Glutamatergic neuron (in vitro differentiated cells): Measurements from ENCODE around the gene GRB10. TPM values are rescaled to one million over a fixed set of nuclear protein-coding genes. Genes with fewer than 3 reads are reported as not detected.
A peak's percentile ranks its signal among the peaks of the same experiment; 100 is the strongest.

Experiments
- DNase-seq: peaks from one replicate; pipeline ENCODE4 v3.0.0; 2022
- H3K27ac Mint-ChIP-seq: one replicate; pipeline ENCODE4 v1.8.0; 2020; ENCODE audit warnings: mild to moderate bottlenecking, mixed read lengths, inconsistent platforms; ENCODE audit not compliant: unreplicated experiment
- H3K27me3 Mint-ChIP-seq: one replicate; pipeline ENCODE4 v1.8.0; 2020; ENCODE audit warnings: mild to moderate bottlenecking, moderate library complexity, mixed read lengths, inconsistent platforms; ENCODE audit not compliant: unreplicated experiment
- H3K36me3 Mint-ChIP-seq: one replicate; pipeline ENCODE4 v1.8.0; 2020; ENCODE audit warnings: mild to moderate bottlenecking, mixed read lengths, inconsistent platforms; ENCODE audit not compliant: unreplicated experiment
- H3K4me1 Mint-ChIP-seq: one replicate; pipeline ENCODE4 v1.8.0; 2020; ENCODE audit warnings: mild to moderate bottlenecking, low read depth, mixed read lengths, inconsistent platforms; ENCODE audit not compliant: unreplicated experiment
- H3K4me3 Mint-ChIP-seq: one replicate; pipeline ENCODE4 v1.8.0; 2020; ENCODE audit warnings: mild to moderate bottlenecking, mixed read lengths, inconsistent platforms; ENCODE audit not compliant: unreplicated experiment
- H3K9me3 Mint-ChIP-seq: one replicate; pipeline ENCODE4 v1.8.0; 2020; ENCODE audit warnings: mild to moderate bottlenecking, moderate library complexity, mixed read lengths, inconsistent platforms; ENCODE audit not compliant: unreplicated experiment
- total RNA-seq: library from RNA; stranded (reverse); fragmentation: NEBNext Ultra II Directional; extraction: Animal tissue kit (Norgen Biotek cat#: 25700); gene quantifications from one replicate; pipeline ENCODE4 v1.2.1, GENCODE V29; 2021; ENCODE audit not compliant: unreplicated experiment
- TF ChIP-seq, protein P1 (sequence below): fragments of 200-600 bp; sonication (generic); IDR thresholded peaks from one replicate; pipeline ENCODE4 v1.5.0; 2021; ENCODE audit not compliant: partially characterized antibody, unreplicated experiment

Gene GRB10
- total RNA-seq, 1 donor from 2014 or later, result 182 TPM

DNA sequence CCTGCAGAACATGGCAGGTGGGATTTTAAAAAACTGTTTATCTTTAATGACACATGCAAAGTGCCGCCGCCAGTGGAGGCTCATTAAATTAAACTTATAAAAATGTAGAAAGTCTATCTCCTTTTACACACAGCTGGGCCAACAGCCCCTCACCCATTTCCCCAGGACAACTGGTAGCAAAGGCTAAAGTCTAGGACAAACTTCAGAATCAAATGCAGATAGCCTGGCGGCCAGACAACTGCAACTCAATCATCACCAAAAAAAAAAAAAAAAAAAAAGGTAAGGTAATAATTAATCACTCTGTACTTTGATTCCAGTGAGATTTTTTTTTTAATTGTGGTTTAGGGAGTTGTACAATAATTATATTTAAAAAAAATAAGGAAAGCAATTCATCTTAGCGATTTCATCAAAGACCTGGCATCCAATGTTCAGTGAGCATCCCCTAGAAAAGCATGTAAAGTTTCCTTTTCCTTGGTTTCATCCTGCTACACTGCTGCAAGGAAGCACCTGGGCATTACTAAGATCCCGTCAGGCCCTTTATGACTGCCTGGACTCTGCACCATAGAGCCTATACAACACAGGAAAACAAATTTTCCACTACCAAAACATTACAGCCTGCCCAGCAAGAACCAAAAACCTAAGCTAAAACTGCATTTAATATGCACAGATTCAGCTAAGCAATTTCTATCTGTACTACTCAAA is 98.5 kb downstream of the GRB10 start:
- no peak for DNase-seq

DNA sequence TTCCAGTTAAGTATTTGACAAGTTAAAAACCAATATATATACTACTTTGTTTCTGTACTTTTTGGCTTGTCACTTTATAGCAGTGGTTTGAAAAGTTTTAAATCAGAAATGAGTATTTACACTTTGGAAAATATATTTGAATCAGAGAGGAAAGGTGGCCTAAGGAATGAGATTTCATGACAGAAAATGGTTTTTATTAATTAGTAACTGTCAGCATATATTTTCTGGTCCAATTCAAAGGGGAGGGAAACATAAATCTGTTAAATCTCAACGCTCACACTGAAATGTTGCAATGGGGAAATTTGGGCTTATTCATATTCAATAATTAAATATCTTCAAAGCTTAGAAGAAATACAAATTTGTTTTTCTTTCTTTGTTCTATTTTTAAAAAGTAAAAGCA is 100.1 kb downstream of the GRB10 start:
- Mint-ChIP-seq H3K4me1 (peaks cover 41% of the 10 kb centered on the region), H3K9me3 (peaks cover 7% of the 10 kb centered on the region), H3K27ac (no peak overlapping the region), H3K4me3 (no peak overlapping the region), H3K27me3 (peaks cover 3% of the 10 kb centered on the region), H3K36me3 (peaks cover 7% of the 10 kb centered on the region)
- no peak for DNase-seq
- TF ChIP-seq, protein P1, sequence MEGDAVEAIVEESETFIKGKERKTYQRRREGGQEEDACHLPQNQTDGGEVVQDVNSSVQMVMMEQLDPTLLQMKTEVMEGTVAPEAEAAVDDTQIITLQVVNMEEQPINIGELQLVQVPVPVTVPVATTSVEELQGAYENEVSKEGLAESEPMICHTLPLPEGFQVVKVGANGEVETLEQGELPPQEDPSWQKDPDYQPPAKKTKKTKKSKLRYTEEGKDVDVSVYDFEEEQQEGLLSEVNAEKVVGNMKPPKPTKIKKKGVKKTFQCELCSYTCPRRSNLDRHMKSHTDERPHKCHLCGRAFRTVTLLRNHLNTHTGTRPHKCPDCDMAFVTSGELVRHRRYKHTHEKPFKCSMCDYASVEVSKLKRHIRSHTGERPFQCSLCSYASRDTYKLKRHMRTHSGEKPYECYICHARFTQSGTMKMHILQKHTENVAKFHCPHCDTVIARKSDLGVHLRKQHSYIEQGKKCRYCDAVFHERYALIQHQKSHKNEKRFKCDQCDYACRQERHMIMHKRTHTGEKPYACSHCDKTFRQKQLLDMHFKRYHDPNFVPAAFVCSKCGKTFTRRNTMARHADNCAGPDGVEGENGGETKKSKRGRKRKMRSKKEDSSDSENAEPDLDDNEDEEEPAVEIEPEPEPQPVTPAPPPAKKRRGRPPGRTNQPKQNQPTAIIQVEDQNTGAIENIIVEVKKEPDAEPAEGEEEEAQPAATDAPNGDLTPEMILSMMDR, result no peak

More for the DNA sequence above, 98.5 kb downstream of the GRB10 start:
- H3K27me3 Mint-ChIP-seq, result peaks cover 6% of the 10 kb centered on the region
- peaks cover 12% of the 10 kb centered on the region for H3K9me3 Mint-ChIP-seq
- peaks cover 7% of the 10 kb centered on the region for H3K36me3 Mint-ChIP-seq
- no peak overlapping the region for H3K27ac Mint-ChIP-seq
- H3K4me1 Mint-ChIP-seq, result peaks cover 41% of the 10 kb centered on the region
- H3K4me3 Mint-ChIP-seq, result no peak overlapping the region
- TF ChIP-seq, protein P1, result no peak

DNA sequence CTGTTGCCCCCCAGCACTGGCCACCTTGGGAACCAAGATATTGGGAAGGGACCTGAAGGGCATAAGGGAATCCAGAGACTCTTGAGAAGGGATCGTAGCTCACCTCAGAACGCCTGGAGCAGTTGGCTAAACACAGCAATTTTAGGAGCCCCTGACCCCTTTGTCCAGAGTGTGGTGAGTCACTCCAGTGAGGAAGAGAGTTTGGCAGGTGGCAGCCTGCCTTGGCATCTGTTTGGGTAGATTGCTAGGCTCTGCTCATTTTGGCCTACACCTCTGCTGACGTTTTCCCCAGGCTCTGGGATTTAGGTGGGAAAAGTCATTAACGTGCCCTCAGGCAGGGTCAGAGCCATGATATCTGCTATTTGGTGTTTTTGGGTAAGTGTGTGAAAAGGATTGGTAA is 100.6 kb downstream of the GRB10 start:
- Mint-ChIP-seq H3K4me1 (peaks cover 43% of the 10 kb centered on the region), H3K27me3 (peaks cover 2% of the 10 kb centered on the region), H3K27ac (no peak overlapping the region), H3K4me3 (no peak overlapping the region), H3K9me3 (peaks cover 5% of the 10 kb centered on the region), H3K36me3 (peaks cover 7% of the 10 kb centered on the region)
- TF ChIP-seq, protein P1, result no peak
- no peak for DNase-seq

DNA sequence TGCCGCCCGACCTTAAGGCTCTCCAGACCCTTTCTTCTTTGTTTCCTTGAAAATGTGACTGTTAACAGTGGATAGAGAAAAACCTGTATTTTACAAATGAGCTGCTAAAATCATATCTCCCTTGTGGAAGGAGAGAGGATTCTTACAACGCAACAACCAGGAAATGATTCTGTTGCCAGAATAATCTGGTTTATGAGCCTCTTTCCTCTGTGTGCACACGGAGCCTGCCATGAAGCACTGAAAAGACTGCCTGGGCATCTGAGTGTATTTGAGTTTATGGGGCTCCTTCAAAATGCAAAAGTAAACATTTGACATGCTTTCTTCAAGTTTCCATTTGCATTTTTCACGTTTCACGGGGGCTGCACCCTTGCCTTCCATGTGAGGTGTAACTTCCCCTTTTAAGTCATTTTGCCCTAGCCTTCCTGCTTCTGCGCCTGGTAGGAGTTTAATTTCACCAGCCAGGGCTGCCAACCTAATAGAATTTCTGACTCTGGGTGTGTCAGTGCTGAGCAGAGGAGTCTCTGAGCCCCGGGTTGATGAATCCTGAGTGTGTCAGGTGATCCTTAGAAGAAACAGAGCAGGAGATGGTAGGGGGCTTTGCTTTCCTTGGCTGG is 101.2 kb downstream of the GRB10 start:
- Mint-ChIP-seq H3K4me3 (no peak overlapping the region), H3K36me3 (peaks cover 7% of the 10 kb centered on the region), H3K27ac (peak overlapping the region; percentile 56), H3K4me1 (peaks cover 48% of the 10 kb centered on the region), H3K27me3 (peaks cover 7% of the 10 kb centered on the region), H3K9me3 (peaks cover 5% of the 10 kb centered on the region)
- TF ChIP-seq, protein P1, result no peak
- DNase-seq, result no peak
